Measurements from ENCODE around the gene DIPK1A. TPM values are rescaled to one million over a fixed set of nuclear protein-coding genes. Genes with fewer than 3 reads are reported as not detected.

DIPK1A gene
- total RNA-seq, 1 experiment from 2014 or later, result 4.8 TPM

DNA sequence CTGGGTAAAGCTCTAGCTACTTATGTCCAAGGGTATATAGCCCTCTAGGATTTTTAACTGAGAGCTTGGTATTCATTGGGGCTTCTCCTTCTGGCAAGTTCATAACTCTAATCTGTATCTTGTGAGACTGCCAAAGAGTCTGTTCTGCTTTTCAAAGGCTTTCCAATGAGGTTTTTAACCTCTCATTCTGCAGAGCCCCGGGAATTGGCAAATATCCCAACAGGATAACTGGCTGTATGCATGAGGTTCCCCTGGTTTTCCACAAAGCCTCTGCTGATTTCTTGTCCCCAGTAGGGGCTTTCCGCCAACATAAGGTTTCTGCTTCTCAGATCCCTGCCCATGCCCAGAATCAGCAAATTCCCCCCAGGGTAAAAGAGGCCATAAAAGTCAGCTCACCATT is 88.5 kb downstream of the DIPK1A start:
- ChIA-PET POLR2A (no interaction called here), CTCF (interaction anchor here (0.7 to 1.0 kb wide), 2 partner anchors 102 to 121 kb away, joined by 3 read pairs; no protein-coding TSS in a partner anchor)
- ATAC-seq (no peak), DNase-seq (ENCODE audit: low spot score) (no peak)
- Mint-ChIP-seq H3K4me3 (no peak overlapping the region), H3K9me3 (peaks cover 8% of the 10 kb centered on the region), H3K4me1 (peaks cover 8% of the 10 kb centered on the region), H3K27ac (no peak overlapping the region), H3K36me3 (peaks cover 8% of the 10 kb centered on the region), H3K27me3 (ENCODE audit: low read depth) (no peaks in the 10 kb centered on the region)
- no peak for TF ChIP-seq MXD4 (CRISPR knock-in tag; IDR thresholded peaks at IDR 0.05; ENCODE audit: borderline replicate concordance)
- no peak for TF ChIP-seq MYBL2 (CRISPR knock-in tag; IDR thresholded peaks at IDR 0.05)
- TF ChIP-seq TP53 (CRISPR knock-in tag; IDR thresholded peaks at IDR 0.05), result no peak
- TF ChIP-seq RELA (CRISPR knock-in tag; IDR thresholded peaks at IDR 0.05; ENCODE audit: borderline replicate concordance), result no peak
- TF ChIP-seq, protein P1, sequence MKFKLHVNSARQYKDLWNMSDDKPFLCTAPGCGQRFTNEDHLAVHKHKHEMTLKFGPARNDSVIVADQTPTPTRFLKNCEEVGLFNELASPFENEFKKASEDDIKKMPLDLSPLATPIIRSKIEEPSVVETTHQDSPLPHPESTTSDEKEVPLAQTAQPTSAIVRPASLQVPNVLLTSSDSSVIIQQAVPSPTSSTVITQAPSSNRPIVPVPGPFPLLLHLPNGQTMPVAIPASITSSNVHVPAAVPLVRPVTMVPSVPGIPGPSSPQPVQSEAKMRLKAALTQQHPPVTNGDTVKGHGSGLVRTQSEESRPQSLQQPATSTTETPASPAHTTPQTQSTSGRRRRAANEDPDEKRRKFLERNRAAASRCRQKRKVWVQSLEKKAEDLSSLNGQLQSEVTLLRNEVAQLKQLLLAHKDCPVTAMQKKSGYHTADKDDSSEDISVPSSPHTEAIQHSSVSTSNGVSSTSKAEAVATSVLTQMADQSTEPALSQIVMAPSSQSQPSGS (CRISPR knock-in tag; IDR thresholded peaks at IDR 0.05; ENCODE audit: borderline replicate concordance, low read depth), result no peak
- TF ChIP-seq, protein P2, sequence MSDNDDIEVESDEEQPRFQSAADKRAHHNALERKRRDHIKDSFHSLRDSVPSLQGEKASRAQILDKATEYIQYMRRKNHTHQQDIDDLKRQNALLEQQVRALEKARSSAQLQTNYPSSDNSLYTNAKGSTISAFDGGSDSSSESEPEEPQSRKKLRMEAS (CRISPR knock-in tag; IDR thresholded peaks at IDR 0.05), result no peak
- TF ChIP-seq, protein P3, sequence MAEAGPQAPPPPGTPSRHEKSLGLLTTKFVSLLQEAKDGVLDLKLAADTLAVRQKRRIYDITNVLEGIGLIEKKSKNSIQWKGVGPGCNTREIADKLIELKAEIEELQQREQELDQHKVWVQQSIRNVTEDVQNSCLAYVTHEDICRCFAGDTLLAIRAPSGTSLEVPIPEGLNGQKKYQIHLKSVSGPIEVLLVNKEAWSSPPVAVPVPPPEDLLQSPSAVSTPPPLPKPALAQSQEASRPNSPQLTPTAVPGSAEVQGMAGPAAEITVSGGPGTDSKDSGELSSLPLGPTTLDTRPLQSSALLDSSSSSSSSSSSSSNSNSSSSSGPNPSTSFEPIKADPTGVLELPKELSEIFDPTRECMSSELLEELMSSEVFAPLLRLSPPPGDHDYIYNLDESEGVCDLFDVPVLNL (CRISPR knock-in tag; IDR thresholded peaks at IDR 0.05; ENCODE audit: borderline replicate concordance, low read depth), result no peak
- TF ChIP-seq, protein P4, sequence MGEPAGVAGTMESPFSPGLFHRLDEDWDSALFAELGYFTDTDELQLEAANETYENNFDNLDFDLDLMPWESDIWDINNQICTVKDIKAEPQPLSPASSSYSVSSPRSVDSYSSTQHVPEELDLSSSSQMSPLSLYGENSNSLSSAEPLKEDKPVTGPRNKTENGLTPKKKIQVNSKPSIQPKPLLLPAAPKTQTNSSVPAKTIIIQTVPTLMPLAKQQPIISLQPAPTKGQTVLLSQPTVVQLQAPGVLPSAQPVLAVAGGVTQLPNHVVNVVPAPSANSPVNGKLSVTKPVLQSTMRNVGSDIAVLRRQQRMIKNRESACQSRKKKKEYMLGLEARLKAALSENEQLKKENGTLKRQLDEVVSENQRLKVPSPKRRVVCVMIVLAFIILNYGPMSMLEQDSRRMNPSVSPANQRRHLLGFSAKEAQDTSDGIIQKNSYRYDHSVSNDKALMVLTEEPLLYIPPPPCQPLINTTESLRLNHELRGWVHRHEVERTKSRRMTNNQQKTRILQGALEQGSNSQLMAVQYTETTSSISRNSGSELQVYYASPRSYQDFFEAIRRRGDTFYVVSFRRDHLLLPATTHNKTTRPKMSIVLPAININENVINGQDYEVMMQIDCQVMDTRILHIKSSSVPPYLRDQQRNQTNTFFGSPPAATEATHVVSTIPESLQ (CRISPR knock-in tag; IDR thresholded peaks at IDR 0.05), result no peak
- no peak for TF ChIP-seq ZNF219 (CRISPR knock-in tag; IDR thresholded peaks at IDR 0.05; ENCODE audit: borderline replicate concordance)
- no peak for TF ChIP-seq ESRRA (CRISPR knock-in tag; IDR thresholded peaks at IDR 0.05; ENCODE audit: borderline replicate concordance)
- no peak for TF ChIP-seq RORB (CRISPR knock-in tag; IDR thresholded peaks at IDR 0.05)
- no peak for TF ChIP-seq PRRX2 (CRISPR knock-in tag; IDR thresholded peaks at IDR 0.05)
- no peak for TF ChIP-seq JAZF1 (CRISPR knock-in tag; IDR thresholded peaks at IDR 0.05)
- no peak for TF ChIP-seq HMGA2 (CRISPR knock-in tag; IDR thresholded peaks at IDR 0.05)
- TF ChIP-seq, protein P5, sequence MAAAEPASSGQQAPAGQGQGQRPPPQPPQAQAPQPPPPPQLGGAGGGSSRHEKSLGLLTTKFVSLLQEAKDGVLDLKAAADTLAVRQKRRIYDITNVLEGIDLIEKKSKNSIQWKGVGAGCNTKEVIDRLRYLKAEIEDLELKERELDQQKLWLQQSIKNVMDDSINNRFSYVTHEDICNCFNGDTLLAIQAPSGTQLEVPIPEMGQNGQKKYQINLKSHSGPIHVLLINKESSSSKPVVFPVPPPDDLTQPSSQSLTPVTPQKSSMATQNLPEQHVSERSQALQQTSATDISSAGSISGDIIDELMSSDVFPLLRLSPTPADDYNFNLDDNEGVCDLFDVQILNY (CRISPR knock-in tag; IDR thresholded peaks at IDR 0.05), result no peak
- TF ChIP-seq, protein P6, sequence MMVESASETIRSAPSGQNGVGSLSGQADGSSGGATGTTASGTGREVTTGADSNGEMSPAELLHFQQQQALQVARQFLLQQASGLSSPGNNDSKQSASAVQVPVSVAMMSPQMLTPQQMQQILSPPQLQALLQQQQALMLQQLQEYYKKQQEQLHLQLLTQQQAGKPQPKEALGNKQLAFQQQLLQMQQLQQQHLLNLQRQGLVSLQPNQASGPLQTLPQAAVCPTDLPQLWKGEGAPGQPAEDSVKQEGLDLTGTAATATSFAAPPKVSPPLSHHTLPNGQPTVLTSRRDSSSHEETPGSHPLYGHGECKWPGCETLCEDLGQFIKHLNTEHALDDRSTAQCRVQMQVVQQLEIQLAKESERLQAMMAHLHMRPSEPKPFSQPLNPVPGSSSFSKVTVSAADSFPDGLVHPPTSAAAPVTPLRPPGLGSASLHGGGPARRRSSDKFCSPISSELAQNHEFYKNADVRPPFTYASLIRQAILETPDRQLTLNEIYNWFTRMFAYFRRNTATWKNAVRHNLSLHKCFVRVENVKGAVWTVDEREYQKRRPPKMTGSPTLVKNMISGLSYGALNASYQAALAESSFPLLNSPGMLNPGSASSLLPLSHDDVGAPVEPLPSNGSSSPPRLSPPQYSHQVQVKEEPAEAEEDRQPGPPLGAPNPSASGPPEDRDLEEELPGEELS (CRISPR knock-in tag; IDR thresholded peaks at IDR 0.05), result no peak
- no peak for TF ChIP-seq GRHL2 (CRISPR knock-in tag; IDR thresholded peaks at IDR 0.05; ENCODE audit: insufficient replicate concordance, severe bottlenecking)
- TF ChIP-seq, protein P7, sequence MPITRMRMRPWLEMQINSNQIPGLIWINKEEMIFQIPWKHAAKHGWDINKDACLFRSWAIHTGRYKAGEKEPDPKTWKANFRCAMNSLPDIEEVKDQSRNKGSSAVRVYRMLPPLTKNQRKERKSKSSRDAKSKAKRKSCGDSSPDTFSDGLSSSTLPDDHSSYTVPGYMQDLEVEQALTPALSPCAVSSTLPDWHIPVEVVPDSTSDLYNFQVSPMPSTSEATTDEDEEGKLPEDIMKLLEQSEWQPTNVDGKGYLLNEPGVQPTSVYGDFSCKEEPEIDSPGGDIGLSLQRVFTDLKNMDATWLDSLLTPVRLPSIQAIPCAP (CRISPR knock-in tag; IDR thresholded peaks at IDR 0.05), result no peak
